SK-N-SH treated with all-trans-retinoic acid at 6 μM for 48 hours (cell line): ENCODE measurements around the gene FGF14.

ENCODE experiments used
- ARNTL ChIP-seq: fragments of 450-650 bp; formaldehyde crosslinking; IDR thresholded peaks from 2 replicates; pipeline ENCODE4 v1.5.0; 2020; ENCODE audit warnings: low read depth, mild to moderate bottlenecking, moderate library complexity, borderline replicate concordance
- BACH2 ChIP-seq: fragments of 250-450 bp; sonication (Bioruptor Pico); IDR thresholded peaks from 2 replicates; pipeline ENCODE4 v1.9.0; 2021; ENCODE audit warnings: mild to moderate bottlenecking, borderline replicate concordance
- PPARA ChIP-seq: fragments of 250-450 bp; sonication (Bioruptor Pico); IDR thresholded peaks from 2 replicates; pipeline ENCODE4 v1.5.0; 2020; ENCODE audit warnings: mild to moderate bottlenecking, borderline replicate concordance
- TCF4 ChIP-seq: fragments of 250-450 bp; sonication (Bioruptor Pico); IDR thresholded peaks from 2 replicates; pipeline ENCODE4 v1.8.0; 2021; ENCODE audit warnings: mild to moderate bottlenecking, moderate library complexity, borderline replicate concordance
- TOX ChIP-seq: fragments of 250-450 bp; sonication (Bioruptor Pico); IDR thresholded peaks from 2 replicates; pipeline ENCODE4 v1.8.0; 2021; ENCODE audit warnings: mild to moderate bottlenecking, moderate library complexity, borderline replicate concordance
- ZFP30 ChIP-seq: fragments of 450-650 bp; formaldehyde crosslinking; IDR thresholded peaks from 2 replicates; pipeline ENCODE4 v1.5.0; 2022; ENCODE audit warnings: mild to moderate bottlenecking, moderate library complexity
- ZNF565 ChIP-seq: fragments of 450-650 bp; formaldehyde crosslinking; conservative IDR thresholded peaks from 2 replicates; pipeline ENCODE4 v1.5.0; 2020; ENCODE audit warnings: low read depth, mild to moderate bottlenecking, moderate library complexity
- TF ChIP-seq, protein P1 (sequence below): fragments of 250-450 bp; sonication (Bioruptor Pico); IDR thresholded peaks from 2 replicates; pipeline ENCODE4 v1.5.1; 2020; ENCODE audit warnings: low read depth, mild to moderate bottlenecking, moderate library complexity
- TF ChIP-seq, protein P2 (sequence below): fragments of 250-450 bp; sonication (Bioruptor Pico); IDR thresholded peaks from 2 replicates; pipeline ENCODE4 v1.8.0; 2020; ENCODE audit warnings: mild to moderate bottlenecking, moderate library complexity, borderline replicate concordance

- TF ChIP-seq, protein P1, sequence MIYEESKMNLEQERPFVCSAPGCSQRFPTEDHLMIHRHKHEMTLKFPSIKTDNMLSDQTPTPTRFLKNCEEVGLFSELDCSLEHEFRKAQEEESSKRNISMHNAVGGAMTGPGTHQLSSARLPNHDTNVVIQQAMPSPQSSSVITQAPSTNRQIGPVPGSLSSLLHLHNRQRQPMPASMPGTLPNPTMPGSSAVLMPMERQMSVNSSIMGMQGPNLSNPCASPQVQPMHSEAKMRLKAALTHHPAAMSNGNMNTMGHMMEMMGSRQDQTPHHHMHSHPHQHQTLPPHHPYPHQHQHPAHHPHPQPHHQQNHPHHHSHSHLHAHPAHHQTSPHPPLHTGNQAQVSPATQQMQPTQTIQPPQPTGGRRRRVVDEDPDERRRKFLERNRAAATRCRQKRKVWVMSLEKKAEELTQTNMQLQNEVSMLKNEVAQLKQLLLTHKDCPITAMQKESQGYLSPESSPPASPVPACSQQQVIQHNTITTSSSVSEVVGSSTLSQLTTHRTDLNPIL = no peak
- TF ChIP-seq TOX (no peak), ZFP30 (CRISPR knock-in tag) (no peak), PPARA (CRISPR knock-in tag) (no peak), TCF4 (CRISPR knock-in tag) (no peak), BACH2 (CRISPR knock-in tag) (no peak), ARNTL (CRISPR knock-in tag) (no peak), ZNF565 (CRISPR knock-in tag) (no peak)
- TF ChIP-seq, protein P2, sequence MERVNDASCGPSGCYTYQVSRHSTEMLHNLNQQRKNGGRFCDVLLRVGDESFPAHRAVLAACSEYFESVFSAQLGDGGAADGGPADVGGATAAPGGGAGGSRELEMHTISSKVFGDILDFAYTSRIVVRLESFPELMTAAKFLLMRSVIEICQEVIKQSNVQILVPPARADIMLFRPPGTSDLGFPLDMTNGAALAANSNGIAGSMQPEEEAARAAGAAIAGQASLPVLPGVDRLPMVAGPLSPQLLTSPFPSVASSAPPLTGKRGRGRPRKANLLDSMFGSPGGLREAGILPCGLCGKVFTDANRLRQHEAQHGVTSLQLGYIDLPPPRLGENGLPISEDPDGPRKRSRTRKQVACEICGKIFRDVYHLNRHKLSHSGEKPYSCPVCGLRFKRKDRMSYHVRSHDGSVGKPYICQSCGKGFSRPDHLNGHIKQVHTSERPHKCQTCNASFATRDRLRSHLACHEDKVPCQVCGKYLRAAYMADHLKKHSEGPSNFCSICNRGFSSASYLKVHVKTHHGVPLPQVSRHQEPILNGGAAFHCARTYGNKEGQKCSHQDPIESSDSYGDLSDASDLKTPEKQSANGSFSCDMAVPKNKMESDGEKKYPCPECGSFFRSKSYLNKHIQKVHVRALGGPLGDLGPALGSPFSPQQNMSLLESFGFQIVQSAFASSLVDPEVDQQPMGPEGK (CRISPR knock-in tag) = no peak
Measured at GRCh38 chr13:101703081-101703480, 698.8 kb downstream of the FGF14 start.
